G401.6 (cell line): ENCODE results near the gene SGSM1.
"Not testable (repeated sequence)": the region's sequence is repeated elsewhere in the genome, so short reads cannot be mapped to it uniquely, and the experiment has no call there.

Experiments
- FAIRE-seq: peaks from 2 replicates; lab custom pipeline; 2012; peaks lifted over from hg19 to GRCh38; lab: Jason Lieb, UNC

The SGSM1 gene

DNA sequence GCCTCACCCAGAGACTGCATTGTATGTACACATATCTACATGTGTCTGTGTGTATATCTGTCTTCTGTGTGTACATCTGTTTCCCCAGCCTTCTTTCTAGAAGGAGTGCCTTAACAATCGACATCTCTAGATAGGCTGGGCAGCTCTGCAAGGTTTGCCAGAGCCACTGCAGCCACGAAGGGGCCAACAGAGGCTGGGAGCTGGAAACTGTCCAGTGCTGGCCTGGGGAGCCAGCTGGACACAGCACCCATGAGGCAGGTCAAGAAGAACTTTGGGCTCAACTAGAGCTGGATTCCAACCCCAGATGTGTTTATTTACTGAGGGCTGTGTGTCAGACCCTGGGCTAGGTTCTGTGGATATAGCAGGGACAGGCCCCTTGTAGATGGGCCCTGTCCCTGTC, 3.3 kb downstream of the SGSM1 start:
- no peak for FAIRE-seq

DNA sequence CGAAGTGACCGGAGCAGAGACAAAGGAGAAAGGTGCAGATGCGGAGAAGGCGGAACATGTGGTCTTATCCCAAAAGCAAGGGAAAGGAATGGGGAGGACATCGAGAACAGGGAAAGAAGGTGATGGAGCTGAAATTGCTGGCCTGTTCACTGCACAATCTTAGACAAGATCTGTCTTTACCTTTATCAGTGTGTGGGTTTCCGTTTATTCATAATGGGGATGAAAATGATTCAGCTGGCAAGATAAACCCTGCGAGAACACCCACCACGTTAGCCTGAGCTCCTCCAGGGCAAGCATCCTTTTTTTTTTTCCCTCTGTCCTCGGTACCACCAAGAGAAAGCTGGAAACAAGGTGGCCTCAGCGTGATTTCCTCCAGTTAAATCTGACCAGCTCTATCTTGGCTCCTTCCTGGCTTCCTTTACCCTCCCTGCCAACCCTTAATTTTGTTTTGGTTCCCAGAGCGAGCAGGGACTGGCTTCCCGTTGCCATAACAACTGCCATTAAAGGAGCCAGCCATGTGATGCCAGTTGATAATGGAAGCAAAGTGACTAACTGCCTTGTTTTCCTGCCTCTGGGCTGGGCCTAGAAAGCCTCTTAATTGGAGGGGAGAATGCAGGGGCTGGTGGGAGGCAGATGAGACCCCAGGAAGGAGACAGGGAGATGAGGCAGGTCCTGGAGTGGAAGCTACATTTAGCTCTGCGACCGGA, 4.2 kb downstream of the SGSM1 start:
- FAIRE-seq = no peak

DNA sequence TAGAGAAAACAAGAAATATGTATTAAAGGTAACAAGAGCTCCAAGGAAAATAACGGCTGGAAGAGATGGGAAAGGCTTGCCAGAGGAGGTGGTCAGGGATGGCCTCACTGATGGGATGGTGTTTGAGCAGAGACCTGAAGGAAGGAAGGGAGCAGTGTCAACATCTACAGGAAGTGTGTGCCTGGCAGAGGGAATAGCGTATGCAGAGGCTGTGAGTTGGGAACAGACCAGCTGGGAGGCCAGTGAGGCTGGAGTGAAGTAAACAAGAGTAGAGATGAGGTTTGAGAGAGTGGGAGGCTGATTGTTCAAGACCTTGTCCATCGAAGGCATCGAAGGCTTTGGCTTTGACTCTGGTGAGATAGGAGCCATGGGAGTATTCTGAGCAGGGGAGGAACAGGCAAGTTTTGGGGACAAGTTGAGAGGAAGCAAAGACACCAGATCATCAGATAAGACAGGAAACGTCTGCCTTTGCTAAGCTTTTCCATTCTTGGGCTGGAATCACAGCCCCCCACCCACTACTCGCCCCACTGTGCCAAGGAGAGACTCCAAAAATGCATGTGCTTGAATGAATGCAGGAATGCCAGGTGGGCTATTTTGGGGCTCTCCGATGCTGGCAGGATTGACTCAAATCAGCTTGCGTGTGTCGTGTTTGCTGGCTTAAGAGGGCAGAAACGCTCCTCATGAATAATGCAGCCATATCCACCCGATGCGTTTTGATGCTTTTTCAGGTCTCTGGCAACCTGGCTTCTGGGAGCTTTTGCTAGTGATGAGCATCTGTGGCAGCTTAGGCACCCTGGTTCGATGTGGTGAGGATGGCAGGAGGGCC, 7.2 kb downstream of the SGSM1 start:
- no peak for FAIRE-seq

DNA sequence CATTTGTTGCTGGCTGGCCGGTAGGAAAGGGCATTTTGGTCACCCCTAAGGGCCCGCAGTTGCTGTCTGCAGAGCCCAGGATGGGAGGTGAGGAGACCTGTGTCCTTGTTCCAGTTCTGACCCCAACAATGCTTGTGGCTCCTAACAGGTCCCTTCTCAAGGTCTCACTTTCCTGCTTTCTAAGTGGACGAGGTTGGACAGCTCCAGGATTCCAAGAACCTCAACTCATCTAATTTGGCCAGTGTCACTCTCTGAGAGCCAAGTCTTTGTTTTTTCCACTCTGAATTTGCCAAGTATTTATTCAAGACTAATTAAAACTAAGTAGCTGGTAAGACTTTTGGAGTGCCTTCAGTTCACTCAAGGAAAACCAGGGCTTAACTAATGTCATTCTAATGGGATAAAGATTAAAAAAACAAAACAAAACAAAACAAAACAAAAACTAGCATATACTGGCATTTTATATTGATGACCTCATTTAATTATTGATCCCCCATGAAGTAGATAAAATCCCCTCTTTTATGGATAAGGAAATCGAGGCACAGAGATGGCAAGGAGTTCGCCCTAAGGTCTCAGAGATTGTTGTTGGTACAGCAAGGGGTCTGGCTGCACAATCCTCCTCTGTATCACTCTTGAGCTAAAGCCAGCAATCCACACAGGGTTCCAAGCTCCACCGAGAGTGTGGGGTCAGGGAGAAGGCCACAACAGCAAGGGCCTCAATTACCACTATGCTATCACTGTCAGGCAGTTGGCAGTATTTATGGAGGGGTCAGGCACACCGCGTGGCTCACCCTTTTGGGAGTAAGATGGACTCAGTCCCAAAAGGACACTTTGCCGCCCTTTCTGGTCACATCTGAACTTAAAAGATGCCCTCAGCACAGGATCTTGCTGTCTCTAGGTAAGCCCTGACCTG, 8.1 kb downstream of the SGSM1 start:
- FAIRE-seq = no peak

DNA sequence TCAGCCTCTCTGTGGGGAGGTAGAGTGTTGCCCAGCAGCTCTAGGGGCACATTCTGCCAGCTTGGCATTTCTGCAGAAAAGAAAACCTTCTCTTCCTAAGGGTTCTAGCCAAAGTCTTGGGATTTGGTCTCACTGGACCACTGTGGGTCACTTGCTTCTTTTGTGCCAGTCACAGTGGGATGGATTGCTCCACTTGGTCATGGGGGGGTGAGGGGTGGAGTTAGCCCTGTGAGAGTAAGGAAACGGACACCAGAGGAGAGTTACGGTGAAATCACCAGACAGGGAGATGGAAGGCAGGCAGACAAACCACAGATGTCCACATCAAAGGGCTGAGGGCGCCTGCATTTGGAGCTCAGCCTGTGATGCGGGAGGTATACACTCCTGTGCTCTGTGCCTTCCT, 10.8 kb downstream of the SGSM1 start:
- FAIRE-seq = no peak

DNA sequence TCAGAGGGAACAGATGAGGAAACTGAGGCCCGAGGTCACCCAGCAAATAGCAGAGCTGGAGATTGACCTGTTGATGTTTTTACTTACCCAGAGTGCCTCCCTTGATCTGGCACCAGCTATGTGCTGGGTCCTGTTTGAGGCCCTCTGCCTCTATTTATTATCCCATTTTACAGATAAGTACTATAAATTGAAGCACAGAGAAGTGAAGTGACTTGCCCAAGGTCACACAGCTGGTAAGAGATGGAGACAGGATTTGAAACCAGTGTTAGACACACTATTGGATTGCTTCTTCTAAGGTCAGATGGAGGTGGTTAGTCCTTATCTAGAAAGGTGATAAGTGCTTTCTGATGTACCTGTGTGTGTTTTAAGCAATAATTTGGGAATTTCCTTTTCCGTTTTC, 13.5 kb downstream of the SGSM1 start:
- no peak for FAIRE-seq

DNA sequence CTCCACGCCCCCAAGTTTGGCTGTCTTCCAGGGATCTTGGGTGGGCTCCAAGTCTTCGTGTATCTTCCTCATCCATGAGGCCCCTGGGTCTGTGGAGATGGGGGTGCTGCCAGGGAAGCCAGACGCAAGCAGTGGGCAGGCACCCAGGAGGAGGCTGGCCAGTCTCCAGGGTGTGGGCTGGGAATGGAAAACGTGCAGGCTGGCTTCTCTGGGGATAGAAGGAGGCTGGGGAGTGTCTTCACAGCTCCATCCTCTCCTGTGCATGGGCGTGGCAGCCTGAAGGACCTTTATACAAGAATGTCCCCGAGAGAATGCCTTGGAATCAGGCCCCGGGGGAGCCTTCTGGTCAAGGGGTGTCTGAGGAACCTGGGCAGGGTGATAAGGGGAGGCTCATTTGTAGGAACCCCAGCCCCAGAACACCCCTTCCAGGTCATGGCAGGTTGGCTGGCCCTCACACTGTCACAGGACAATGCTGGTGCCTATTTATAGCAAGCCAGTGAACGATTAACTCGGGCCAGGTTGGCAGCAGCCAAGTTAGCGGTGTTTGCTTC, 14.0 kb downstream of the SGSM1 start:
- no peak for FAIRE-seq

DNA sequence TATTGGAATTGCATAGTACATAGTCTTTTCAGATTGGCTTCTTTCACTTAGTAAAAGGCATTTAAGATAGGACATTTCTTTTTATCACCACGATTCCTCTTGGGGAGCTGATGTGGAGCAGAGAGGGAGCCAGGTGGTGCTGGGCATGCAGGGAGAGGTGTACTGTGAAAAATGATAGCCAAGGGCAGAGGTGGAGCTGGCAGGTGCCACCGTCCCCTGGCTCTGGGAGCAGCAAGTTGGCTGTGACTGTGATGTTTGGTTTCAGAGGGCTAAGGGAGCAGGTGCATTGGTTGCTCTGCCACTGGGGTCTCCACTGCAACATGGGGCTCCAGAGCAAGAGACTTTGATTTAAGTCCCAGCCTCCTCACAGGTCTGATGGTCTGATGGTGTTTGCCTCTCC, 16.5 kb downstream of the SGSM1 start:
- FAIRE-seq = no peak

DNA sequence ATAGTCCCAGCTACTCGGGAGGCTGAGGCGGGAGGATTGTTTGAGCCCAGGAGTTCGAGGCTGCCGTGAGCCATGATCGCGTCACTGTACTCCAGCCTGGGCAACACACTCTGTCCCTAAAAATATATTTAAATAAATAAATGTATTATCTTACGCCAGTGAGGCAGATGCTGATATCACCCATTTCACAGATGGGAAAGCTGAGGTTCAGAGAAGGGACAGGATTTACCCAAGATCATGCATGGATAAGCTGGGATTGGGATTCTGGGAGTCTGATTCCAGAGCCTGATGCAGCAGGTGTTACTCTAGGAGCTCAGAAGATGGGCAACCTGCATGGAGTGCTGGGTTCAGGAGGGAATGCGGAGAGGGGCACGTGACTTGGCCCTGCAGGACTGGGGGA, 17.8 kb downstream of the SGSM1 start:
- no peak for FAIRE-seq

DNA sequence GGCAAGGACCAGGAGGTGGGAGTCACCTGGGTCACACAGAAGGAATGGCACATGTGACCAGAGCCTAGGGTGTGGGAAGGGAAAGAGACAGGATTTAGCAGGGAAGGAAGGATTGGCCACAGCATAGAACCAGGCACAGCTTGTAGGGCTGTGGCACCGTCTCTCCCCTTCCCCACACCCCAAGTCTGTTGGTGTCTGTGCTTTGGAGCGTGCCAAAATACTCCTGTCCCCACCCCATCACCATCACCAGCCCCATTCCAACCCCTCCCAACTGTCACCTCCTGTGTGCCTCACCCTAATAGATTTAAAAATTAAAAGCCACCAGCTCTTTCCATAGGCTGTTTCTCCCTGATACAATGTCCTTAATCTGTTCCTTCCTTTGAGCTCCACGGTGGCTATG, 18.2 kb downstream of the SGSM1 start:
- no peak for FAIRE-seq

DNA sequence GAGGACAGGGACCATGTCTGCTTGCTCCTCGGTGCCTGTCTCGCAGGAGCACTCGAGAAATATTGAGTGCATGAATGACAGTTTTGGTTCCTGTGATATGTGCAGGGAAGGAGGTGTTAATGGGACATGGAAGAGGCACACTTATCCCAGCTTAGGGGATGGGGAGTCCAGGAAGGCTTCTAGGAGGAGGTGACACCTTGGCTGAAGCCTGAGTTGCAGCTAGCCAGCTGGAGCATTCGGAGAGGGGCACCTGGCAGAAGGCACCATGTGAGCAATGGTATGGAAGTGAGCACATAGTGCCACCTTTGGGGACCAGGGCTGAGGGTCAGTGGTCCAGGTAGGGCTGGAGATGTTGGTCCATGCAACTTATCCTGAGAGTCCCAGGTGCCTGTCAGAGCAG, 18.9 kb downstream of the SGSM1 start:
- no peak for FAIRE-seq

DNA sequence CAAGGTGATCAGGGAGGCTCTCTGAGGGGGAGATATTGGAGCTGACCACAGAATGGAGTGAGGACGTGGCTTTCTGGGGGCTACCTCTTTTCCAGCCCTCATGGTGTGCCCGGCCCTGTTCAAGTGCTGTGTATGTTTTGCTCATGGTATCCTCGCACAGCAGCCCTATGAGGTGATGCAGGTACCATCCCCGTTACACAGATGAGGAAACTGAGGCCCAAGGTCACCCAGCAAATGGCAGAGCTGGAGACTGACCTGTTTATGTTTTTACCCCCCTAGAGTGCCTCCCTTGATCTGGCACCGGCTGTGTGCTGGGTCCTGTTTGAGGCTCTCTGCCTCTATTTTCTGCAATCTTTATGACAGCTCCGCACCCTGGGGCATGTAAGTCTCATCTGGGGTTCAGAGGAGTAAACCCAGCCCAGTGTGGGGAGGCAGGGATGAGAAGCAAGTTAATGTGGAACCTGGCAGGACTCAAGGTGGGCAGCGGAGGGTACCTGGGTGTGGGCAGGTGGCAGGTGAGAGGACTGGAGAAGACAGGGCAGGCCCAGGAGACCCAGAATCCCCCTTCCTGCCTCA, 20.8 kb downstream of the SGSM1 start:
- FAIRE-seq = no peak

DNA sequence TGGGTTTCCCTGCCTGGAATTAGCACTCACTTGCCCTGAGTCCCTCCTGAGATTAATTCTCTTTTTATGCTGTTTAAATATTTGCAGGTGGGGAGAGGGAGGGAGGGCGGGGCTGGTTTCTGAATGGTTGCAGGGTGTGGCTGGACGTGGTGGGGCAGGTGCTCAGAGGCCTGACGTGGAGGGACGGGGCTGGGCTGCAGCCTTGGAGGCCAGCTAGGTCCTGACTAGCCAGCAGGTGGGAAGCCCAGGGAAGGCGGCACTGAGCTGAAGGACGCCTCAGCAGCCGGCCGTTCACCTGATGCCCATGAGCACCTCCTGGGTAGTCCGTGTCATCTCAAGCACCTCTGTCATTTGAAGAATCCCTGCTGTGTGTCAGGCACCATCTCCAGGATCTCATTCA, 21.3 kb downstream of the SGSM1 start:
- FAIRE-seq = no peak

DNA sequence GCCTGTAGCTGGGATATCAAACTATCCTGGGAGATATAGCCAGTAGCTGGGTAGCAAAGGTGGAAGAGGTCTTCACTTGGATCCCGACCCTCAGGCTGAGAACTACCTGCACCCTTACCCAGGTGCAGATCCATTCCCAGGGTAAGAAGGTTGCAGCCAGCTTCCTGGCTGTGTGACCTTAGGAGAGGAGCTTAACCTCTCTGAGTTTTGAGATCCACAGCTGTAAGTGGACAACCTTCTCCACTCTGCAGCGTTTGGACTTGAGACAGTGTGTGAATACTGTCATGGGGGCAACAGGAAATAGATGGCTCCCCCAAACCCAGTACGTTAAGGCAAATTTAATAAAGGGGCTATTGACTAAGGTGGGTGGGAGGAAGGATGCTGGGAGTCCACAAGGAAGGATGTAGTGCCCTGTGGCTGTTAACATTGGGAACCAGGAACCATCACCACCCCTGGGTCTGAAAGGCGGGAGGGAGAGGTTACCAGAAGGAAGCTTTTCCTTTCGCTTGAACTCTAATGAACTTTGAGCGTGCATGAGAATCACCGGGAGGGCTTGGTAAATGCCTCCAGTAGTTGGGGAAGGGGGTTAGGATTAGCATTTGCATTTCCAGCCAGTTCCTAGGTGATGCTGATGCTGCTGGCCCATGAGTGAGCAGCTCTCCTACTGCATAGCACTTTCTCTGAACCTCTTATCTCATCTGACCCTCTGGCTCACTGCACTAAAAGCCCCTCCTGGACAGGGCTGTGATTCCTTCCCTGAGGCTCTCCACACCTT, 24.4 kb downstream of the SGSM1 start:
- FAIRE-seq = no peak

DNA sequence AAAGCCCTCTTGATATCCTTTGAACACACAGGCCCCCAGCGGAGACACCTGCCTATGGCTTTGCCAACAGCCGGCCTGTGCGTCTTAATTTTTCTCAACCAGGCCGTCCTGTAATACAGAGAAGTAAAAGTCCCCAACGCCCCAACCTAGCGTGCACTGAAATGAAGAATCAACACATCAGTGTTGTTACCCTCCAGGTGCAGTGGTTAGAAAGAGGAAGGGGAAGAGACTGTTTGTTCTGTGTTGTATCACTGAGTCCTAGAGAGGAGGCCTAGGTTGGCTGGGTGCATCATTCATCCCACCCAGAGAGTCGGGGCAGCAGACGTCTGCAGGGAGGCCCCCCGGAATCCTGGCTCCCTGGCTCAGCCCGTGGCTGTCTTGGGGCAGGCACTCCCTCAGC, 25.7 kb downstream of the SGSM1 start:
- FAIRE-seq = no peak

DNA sequence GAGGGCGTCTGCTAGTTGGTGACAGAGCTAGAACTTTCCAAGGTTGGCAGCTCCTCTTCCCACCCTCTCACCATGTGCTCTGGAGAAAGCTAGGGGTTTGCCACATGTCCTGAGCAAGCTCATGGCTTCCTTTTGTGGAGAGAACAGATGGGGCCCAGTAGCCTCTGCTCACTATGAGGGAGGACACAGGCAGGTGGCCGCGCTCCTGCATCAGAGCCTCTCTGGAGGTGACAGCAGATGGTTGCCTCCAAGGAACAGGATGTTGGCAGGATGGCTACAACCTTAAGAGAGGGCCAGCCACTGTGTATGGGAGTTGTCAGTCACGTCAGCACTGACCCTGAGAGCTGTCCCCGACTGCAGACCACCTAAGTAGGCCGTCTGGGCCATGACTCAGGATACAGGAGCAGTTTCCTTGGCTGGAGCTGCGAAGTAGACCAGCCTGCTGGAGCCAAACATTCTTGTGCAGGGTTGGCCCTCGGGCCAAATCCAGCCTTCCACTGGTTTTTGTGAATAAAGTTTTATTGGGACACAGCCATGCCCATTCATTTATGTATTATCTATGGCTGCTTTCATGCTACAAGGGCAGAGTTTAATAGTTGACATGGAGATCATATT, 28.0 kb downstream of the SGSM1 start:
- FAIRE-seq = no peak

DNA sequence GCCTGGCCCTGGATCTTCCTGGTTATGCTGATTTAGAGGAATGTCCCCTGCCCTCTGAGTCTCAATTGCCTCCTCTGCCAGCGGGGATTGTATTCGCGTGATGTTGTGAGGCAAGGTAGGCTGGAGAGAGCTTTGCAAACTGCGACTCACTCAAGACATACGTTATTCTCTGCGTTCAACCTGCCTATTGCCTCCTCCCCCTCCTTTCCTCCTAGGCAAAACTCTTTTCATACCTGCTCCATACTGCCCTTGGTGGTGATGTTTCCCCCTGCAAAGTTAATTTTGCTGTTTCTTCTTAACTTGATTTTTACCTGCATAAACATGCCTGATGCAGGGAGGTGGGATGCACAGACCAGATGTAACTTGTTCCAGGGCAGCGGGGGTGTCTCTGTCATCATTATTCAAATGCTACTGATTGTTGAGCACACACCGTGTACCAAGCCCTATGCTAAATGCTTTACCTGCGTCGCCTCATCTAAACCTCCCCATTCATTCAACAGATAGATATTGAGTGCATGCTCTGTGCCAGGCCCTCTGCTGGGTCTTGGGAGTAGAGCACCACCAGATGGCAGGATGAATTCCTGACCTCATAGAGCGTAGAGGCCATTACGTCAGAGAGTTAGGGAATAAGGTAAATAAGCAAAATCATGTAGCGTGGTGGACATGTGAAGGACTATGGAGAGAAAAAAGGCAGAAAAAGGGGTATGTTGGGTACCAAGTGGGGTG, 29.0 kb downstream of the SGSM1 start:
- no peak for FAIRE-seq

DNA sequence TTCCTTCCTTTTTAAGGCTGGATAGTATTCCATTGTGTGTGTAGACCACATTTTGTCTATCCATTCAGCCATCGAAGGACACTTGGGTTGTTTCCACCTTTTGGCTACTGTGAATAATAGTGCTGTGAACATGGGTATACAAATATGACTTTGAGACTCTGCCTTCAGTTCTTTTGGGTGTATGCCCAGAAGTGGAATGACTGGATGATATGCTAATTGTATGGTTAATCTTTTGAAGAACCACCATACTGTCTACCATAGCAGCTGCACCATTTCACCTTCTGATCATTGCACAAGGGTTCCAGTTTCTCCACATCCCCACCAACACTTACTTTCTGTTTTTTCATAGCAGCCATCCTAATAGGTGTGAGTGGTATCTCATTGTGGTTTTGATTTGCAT, 30.3 kb downstream of the SGSM1 start:
- FAIRE-seq = no peak

DNA sequence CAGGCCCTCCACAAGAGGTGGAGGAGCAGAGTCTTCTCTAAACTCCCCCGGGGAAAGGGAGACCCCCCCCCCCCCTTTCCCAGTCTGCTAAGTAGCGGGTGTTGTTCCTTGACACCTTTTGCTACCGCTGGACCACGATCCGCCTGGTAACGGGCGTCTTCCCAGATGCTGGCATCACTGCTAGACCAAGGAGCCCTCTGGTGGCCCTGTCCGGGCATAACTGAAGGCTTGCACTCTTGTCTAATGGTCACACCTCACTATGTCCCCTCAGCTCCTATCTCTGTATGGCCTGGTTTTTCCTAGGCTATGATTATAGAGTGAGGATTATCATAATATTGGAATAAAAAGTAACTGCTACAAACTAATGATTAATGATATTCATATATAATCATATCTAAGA, 31.5 kb downstream of the SGSM1 start:
- FAIRE-seq = not testable (repeated sequence)

DNA sequence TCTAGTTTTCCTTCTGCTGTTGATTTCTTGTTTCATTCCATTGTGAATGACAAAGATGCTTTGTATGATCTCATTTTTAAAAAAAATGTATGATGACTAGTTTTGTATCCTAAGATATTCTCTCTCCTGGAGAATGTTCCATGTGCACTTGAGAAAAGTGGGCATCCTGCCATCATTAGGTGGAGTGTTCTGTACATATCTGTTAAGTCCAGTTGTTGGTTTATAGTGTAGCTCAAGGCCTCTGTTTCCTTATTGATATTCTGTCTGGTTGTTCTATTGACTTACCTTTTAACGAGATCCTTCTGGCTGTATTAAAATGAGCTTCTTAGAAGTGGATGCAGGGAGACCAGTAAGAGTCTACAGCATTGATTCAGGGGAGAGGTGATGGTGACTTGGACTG, 35.2 kb downstream of the SGSM1 start:
- no peak for FAIRE-seq
